Stimulated activated CD8-positive, alpha-beta memory T cell treated with anti-CD3 and anti-CD28 coated beads, Interleukin-4, amount 100 ng/mL, for 1 hour (primary cell): ENCODE results near the gene CTXN1.
"Not testable (repeated sequence)": the region's sequence is repeated elsewhere in the genome, so short reads cannot be mapped to it uniquely, and the experiment has no call there.

Source experiments
- DNase-seq, 2 donors: peaks; one replicate each; pipeline ENCODE4 v3.0.0-alpha.2; 2020; ENCODE audit warnings: low read depth in 2 of 2, low spot score in 1 of 2

Gene CTXN1

GRCh38 chr19:7926727-7927604 is 1.0 kb upstream of the CTXN1 start:
- no peak for DNase-seq

DNA sequence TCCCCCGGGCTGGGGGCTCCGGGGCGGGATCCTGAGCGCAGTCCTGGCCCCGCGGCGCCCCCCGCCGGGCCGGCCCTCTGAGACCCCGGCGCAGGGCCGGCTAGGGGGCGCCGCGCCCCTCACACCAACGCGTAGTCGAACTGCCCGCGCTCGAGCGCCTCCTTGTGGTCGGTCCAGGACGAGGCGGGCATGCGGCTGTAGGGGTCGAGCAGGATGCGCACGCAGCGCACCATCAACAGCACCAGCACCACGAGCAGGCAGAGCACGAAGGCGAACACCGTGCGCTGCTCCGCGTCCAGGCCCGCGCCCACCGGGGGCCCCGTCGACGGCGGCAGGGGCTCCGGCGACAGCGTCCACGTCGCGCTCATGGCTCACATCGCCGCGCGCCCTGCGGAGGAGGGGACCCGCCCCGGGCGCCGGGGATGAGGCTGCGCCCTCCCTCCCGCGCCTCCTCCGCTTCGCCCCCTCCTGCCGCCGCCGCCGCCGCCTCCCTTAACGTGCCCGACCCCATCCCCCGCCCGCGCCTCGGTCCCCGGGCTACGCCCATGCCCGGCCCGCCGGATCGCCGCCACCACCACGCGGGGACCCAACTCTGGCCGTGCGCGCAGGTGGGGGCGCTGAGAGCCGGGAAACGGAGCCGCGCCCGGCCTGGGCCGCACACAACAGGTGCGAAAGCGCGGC is 624 bp downstream of the CTXN1 start:
- peak; percentile 59 to 62 for DNase-seq

GRCh38 chr19:7924651-7925170 is 1.2 kb downstream of the CTXN1 start:
- no peak for DNase-seq

DNA sequence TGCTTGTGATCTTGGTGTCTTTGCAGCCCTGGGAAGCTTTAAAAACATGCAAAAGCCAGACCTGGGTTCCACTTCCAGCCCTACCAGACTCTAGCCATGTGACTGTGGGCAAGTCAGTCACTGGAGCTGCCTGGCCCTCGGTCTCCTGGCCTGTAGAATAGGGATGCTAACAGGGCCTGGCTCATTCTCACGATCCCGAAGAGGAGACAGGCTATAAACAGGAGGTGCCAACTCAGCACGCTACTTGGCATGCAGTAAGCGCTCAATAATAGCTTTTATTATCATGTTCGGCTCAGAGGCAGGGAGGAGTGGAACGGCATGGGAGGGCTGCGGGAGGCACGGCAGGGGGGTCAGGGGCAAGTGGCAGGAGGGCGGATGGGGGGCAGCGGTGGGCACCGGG is 1.7 kb downstream of the CTXN1 start:
- no peak for DNase-seq

DNA sequence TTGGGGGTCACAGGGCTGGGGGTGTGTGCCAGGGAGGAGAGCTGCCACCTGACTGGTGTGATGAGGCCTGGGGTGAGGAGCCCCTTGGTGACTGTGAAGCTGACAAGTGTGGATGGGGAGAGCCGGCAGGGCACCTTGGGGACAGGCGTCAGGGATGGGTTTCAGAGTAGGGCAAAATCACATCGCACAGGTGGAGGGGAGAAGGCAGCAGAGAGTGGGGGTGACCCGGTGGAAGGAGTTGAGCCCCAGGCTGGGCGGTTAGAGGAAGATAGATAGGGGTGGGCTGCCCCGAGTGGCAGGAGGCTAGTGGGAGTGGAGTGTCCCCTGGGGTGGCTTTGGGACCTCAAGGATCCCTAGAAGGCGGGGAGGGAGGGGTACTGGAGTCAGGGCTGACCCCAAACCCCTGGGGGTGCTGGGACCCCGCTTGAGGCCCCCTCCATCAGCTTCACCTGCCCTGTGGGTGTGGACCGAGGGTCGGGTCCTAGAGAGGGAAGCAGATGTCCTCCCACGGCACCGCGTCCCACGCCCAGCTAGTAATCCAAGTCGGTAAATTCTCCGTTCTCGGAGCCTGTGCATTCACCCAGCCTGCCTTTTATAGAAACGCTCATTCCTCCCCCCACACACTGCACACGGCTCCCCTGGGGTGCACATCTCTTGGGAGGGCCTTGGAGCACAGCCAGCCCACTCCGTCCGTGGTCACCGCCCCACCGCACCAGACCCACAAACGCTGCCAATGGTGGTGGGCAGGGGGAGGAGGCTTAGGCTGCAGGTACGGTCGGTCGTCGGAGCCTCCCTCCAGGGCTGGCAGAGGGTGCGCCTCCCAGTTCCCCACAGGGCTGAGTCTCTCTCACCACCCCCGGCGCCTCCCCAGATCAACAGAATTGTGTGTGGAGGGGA is 2.4 kb downstream of the CTXN1 start:
- DNase-seq, result no peak

GRCh38 chr19:7922836-7923195 is 3.1 kb downstream of the CTXN1 start:
- DNase-seq, result no peak

DNA sequence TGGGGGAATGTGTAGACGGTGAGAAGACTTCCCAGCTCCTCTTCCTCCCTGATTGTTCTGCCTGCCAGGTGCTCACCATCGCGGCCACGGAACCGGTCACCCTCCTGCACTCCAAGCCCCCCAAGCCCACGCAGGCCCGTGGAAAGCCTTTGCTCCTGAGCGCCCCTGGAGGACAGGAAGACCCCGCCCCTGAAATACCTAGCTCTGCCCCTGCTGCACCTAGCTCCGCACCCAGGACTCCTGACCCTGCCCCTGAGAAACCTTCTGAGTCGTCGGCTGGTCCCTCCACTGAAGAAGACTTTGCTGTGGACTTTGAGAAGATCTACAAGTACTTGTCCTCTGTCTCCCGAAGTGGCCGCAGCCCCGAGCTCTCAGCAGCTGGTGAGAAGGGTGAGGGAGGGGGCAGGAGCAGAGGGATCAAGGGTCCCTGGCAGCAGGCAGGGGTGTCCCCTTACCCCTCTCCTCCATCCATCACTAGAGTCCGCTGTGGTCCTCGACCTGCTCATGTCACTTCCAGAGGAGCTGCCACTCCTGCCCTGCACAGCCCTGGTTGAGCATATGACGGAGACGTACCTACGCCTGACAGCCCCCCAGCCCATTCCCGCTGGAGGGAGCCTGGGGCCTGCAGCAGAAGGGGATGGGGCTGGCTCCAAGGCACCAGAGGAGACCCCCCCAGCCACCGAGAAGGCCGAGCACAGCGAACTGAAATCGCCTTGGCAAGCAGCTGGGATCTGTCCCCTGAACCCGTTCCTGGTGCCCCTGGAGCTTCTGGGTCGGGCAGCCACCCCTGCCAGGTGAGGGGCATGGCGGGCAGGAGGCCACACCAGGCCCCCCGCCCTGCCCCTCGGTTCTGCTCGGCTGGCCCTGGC is 3.7 kb downstream of the CTXN1 start:
- DNase-seq, result no peak

GRCh38 chr19:7921302-7921966 is 4.5 kb downstream of the CTXN1 start:
- no peak for DNase-seq

- DNase-seq, result peak; percentile 100
Observed at GRCh38 chr19:7920519-7921301, 5.2 kb downstream of the CTXN1 start.

DNA sequence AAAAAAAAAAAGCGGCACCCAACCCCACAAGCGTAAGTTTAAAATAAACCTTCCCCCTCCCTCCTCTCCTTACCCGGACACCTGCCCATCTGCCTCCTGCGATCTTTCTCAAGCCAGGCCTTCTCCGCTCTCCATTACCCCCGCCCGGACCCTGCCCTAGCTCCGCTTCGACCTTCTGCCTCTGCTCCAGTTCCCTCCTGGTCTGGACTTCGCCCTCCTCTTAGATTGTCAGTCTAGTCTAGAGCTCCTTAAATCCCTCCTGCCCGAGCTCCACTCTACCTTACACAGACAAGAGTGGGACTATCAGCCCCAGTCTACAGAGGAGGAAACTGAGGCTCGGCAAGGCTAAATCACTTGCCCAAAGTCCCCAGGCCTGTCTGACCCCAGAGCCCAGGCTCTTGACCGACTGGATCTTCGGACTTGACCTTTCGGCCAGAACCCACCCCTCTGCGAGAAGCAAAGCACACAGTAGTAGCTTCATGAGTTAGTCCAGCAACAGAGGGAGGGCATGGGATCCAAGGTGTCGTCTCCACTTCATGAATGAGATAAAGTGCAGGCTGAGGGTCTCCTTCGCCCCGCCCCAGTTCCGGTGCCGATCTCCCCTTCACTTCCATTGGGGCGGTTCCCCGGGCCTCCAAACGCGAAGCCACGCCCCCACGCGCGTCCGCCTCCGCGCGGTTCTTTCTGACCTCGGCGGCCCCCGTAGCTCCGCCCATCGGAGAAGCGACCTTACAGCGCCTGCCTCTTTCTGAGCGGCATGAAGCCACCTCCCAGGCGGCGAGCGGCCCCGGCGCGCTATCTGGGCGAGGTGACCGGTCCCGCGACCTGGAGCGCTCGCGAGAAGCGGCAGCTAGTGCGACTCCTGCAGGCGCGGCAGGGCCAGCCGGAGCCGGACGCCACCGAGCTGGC is 6.1 kb downstream of the CTXN1 start, which contains the start of gene SNAPC2:
SNAPC2 (plus strand) TSS at position 729 of the 909 bp plus-strand sequence; CDS start at position 758, 29 bp downstream.
- DNase-seq, result peak; percentile 87 to 93

DNA sequence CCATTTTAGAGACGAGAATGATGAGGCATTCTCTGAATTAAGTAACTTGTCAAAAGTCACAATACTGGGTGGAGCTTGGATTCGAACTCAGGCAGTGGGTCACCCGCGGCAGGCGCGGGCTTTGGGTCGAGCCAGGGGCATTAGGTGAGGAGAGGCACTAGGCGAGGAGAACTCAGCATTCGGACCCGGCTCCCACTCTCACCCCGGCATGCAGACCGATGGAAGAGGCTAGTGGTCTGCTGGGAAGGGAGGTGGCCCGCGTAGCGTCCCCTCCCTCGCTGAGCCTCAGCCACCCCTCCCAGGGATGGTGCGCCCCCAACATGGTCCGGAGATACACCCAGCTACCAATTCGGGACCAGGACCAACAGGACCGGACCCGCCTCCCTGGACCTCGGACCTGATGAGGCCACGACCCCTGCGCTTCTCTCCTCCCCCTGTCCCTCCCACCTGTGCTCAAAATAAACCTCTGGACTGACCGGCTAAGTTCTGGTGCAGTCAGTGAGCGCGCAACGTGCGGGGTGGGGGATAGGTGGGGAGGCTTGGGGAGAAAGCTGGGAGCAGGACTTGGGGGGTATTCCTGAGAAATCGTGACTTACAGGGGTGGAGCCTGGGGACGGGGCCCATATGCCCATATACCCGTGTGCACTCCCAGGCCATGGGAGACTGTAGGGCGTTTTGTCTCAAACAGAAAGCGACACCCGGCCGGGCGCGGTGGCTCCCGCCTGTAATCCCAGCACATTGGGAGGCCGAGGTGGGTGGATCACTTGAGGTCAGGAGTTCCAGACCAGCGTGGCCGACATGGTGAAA is 7.1 kb downstream of the CTXN1 start:
- no peak for DNase-seq

GRCh38 chr19:7918062-7918614 is 7.8 kb downstream of the CTXN1 start:
- not testable (repeated sequence) for DNase-seq

DNA sequence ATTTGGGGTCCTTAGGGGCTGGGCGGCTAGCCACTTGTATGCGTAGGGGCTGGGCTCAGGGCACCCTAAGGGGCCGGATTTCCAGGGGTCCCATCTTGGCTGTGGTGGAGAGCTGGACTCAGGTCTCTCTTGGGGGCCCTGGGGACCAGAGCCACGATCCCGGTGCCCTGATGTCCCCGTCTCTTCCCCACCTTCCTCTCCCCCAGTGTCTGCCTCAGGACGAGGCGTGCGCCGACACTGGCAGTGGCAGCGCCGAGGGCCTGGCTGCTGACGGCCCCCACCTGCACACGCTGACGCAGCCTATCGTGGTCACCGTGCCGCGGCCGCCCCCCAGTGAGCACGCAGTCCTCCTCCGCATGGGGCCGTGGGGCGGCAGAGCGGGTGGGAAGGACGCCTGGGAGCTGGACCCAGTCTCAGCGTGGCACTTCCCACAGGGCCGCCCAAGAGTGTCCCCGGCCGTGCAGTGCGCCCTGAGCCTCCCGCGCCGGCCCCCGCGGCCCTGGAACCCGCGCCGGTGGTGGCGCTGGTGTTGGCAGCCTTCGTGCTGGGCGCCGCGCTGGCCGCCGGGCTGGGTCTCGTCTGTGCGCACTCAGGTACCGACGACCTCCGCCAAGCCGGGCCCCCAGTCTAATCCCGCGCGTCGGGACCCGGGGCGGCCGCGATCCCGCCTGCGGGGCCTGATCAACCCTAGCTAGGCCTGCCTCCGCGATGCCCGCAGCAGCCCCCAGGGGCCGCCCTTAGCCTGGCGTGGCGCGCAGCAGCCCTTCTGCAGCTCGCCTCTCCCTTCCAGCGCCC is 8.5 kb downstream of the CTXN1 start:
- DNase-seq, result no peak

GRCh38 chr19:7916955-7917266 is 9.0 kb downstream of the CTXN1 start:
- no peak for DNase-seq

DNA sequence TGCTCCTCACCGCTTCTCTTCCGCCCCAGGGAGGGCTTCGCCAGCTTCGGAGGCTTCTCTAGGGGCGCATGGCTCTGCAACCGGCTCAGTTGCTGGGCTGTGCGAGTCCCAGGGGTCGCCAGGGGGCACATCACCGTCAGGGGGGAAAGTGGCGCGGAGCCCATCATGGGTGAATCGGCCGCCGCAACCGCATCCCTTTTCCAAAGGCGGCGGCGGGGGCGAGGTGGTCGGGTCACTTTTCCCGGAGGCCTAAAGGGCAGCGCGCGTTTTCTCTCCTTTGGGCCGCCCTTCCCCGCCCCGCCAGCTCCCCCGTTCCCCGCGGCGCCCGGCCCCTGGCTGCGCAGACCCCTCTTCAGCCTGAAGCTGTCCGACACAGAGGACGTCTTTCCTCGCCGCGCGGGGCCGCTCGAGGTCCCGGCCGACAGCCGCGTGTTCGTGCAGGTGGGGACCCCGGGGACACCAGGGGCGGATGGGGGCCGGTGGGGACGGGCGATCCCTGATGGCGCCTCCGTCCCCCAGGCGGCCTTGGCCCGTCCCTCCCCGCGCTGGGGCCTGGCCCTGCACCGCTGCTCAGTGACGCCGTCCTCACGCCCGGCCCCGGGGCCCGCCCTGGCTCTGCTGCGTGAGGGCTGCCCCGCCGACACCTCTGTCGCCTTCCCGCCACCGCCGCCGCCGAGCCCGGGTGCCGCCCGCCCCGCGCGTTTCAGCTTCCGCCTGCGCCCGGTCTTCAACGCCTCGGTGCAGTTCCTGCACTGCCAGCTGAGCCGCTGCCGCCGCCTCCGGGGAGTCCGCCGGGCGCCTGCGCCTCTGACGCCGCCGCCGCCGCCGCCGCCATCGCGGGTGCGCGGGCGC is 9.6 kb downstream of the CTXN1 start:
- DNase-seq, result no peak
